Caco-2 (cell line): ENCODE results near the gene CPN2. TPM values are rescaled to one million over a fixed set of nuclear protein-coding genes. Genes with fewer than 3 reads are reported as not detected.

ENCODE experiments used
- BruUV-seq: library from RNA; stranded (reverse); fragments of 400-500 nt; replicated peaks from 2 replicates; lab custom pipeline; 2021; lab: Mats Ljungman, UMichigan
- CTCF ChIA-PET: fragments of 300-600 bp; sonication (Branson Sonifier 250); formaldehyde crosslinking; loops from one replicate; lab custom pipeline; 2022; ENCODE audit warnings: antibody characterized with exemption; lab: Charles Lee
- POLR2A ChIA-PET: fragments of 300-600 bp; sonication (Branson Sonifier 250); formaldehyde crosslinking; loops from one replicate; lab custom pipeline; 2022; ENCODE audit warnings: antibody characterized with exemption; lab: Charles Lee
- DNase-seq, 2 experiments: peaks; one replicate each; pipeline versions ENCODE4 v3.0.0 to v3.0.0-alpha.2; 2020 to 2022
- H3K27me3 ChIP-seq: replicated peaks from 2 replicates; pipeline ENCODE4 v1.6.0; 2011; ENCODE audit warnings: low read length; ENCODE audit not compliant: control insufficient read depth, insufficient read depth
- H3K36me3 ChIP-seq: 2 replicates; pipeline ENCODE4 v1.5.1; 2011; ENCODE audit warnings: low read length; ENCODE audit not compliant: control insufficient read depth, insufficient read depth
- H3K4me1 ChIP-seq: fragments of 250-450 bp; sonication (Bioruptor Pico); 2 replicates; pipeline ENCODE4 v1.5.1; 2020; ENCODE audit warnings: mild to moderate bottlenecking
- H3K4me3 ChIP-seq: 2 replicates; pipeline ENCODE4 v1.5.1; 2011; ENCODE audit warnings: low read depth, mild to moderate bottlenecking, control low read depth, low read length
- H3K9me3 ChIP-seq: fragments of 250-450 bp; sonication (Bioruptor Pico); 2 replicates; pipeline ENCODE4 v1.5.1; 2020; ENCODE audit warnings: mild to moderate bottlenecking, moderate library complexity
- H3K27ac Mint-ChIP-seq: one replicate; pipeline ENCODE4 v1.8.0; 2022; ENCODE audit warnings: mixed read lengths; ENCODE audit not compliant: unreplicated experiment
- H3K27me3 Mint-ChIP-seq: one replicate; pipeline ENCODE4 v1.8.0; 2022; ENCODE audit warnings: mixed read lengths; ENCODE audit not compliant: insufficient read depth, unreplicated experiment
- H3K36me3 Mint-ChIP-seq: one replicate; pipeline ENCODE4 v1.8.0; 2022; ENCODE audit warnings: mild to moderate bottlenecking, mixed read lengths; ENCODE audit not compliant: insufficient read depth, unreplicated experiment
- H3K4me1 Mint-ChIP-seq: one replicate; pipeline ENCODE4 v1.8.0; 2022; ENCODE audit warnings: low read depth, mixed read lengths; ENCODE audit not compliant: unreplicated experiment
- H3K4me3 Mint-ChIP-seq: one replicate; pipeline ENCODE4 v1.8.0; 2022; ENCODE audit warnings: mild to moderate bottlenecking, moderate library complexity, mixed read lengths; ENCODE audit not compliant: unreplicated experiment
- H3K9me3 Mint-ChIP-seq: one replicate; pipeline ENCODE4 v1.8.0; 2022; ENCODE audit warnings: mixed read lengths; ENCODE audit not compliant: unreplicated experiment
- intact Hi-C: fragments of 100-400 bp; cut with micrococcal nuclease; formaldehyde crosslinking; loops from one replicate; pipeline ENCODE4 v1.10.0; 2022; ENCODE audit not compliant: unreplicated experiment
- total RNA-seq: library from RNA; stranded (reverse); gene quantifications from 2 replicates; pipeline ENCODE4 v1.2.3, GENCODE V29; 2022
- TF ChIP-seq, protein P1 (sequence below), 2 experiments: fragments of 200-600 bp in 1 of 2; IDR thresholded peaks; 1 replicate in 1 of 2; 2 replicates in 1 of 2; pipeline versions ENCODE4 v1.5.1 to v1.8.0; 2011 to 2022; ENCODE audit warnings: antibody characterized with exemption in 1 of 2, control low read depth in 1 of 2, inconsistent platforms in 1 of 2, low read depth in 1 of 2, low read length in 1 of 2, mild to moderate bottlenecking in 1 of 2, moderate library complexity in 1 of 2; ENCODE audit not compliant: insufficient read depth in 1 of 2, severe bottlenecking in 1 of 2, unreplicated experiment in 1 of 2

Gene CPN2
- total RNA-seq, 1 experiment from 2014 or later, result not detected

DNA sequence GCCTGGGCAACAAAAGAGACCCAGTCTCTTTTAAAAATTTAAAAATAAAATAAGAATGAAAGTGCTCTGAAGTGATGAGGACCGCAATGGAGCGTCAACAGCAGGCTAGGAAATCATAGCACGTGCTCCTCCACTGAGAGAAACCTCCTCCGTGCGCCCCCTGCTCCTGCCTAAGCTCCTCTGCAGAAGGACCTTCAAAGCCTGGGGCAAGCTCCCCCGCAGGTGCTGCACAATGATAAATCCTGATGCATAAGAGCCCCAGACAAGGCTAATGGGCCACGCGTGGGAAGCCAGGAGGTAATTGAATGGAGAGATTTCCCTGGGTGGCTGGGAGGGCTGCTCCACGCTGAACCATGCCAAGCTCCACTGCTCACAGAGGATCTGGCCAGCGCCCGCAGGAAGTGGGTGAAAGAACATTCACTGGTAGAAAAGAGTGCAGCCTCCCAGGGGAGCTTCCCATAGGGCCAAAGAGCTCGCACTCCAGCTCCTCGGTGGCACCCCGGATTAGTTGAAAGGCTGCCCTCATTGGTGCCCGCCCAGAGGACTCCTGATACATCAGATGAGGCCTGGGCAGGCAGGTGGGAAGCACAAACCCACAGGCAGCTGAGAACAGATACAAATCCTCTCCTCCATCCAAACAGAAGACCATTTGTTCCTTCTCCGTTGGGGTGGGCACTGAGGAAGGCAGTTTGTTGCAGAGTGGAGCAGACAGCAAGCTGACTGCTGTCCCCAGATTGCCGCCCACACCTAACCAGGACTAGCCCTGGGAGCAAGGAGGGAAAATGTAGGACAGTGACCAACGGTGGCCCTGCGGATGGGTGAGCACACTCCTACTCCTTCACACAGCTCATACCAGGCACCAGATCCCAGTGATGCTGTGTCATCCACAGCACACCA, 52.5 kb downstream of the CPN2 start:
- no peak overlapping the region for H3K4me3 Mint-ChIP-seq
- no peaks in the 10 kb centered on the region for H3K9me3 Mint-ChIP-seq
- H3K36me3 Mint-ChIP-seq, result no peaks in the 10 kb centered on the region
- H3K27ac Mint-ChIP-seq, result no peak overlapping the region
- Histone ChIP-seq H3K27me3 (no peaks in the 10 kb centered on the region), H3K36me3 (no peaks in the 10 kb centered on the region), H3K4me1 (peaks cover 30% of the 10 kb centered on the region), H3K9me3 (no peaks in the 10 kb centered on the region), H3K4me3 (no peak overlapping the region)
- CTCF ChIA-PET, result interaction anchor here (1.0 to 2.2 kb wide), 2 partner anchors 17 to 35 kb away, joined by 3 to 12 read pairs; no protein-coding TSS in a partner anchor
- H3K4me1 Mint-ChIP-seq, result peaks cover 13% of the 10 kb centered on the region
- no peaks in the 10 kb centered on the region for H3K27me3 Mint-ChIP-seq
- DNase-seq, result no peak
- TF ChIP-seq, protein P1, sequence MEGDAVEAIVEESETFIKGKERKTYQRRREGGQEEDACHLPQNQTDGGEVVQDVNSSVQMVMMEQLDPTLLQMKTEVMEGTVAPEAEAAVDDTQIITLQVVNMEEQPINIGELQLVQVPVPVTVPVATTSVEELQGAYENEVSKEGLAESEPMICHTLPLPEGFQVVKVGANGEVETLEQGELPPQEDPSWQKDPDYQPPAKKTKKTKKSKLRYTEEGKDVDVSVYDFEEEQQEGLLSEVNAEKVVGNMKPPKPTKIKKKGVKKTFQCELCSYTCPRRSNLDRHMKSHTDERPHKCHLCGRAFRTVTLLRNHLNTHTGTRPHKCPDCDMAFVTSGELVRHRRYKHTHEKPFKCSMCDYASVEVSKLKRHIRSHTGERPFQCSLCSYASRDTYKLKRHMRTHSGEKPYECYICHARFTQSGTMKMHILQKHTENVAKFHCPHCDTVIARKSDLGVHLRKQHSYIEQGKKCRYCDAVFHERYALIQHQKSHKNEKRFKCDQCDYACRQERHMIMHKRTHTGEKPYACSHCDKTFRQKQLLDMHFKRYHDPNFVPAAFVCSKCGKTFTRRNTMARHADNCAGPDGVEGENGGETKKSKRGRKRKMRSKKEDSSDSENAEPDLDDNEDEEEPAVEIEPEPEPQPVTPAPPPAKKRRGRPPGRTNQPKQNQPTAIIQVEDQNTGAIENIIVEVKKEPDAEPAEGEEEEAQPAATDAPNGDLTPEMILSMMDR (IDR thresholded peaks at IDR 0.05; ENCODE audit: insufficient read depth in 1 of 2, low read depth in 1 of 2, low read length in 1 of 2, severe bottlenecking in 1 of 2, unreplicated experiment in 1 of 2), result no peak
- POLR2A ChIA-PET, result interaction anchor here (1.0 kb wide), 1 partner anchor 518 kb away, joined by 4 read pairs; no protein-coding TSS in a partner anchor
- BruUV-seq, result no TSS peak
- intact Hi-C loops, result loop anchor here (5.0 kb wide), 1 partner anchor 96 kb away; no protein-coding TSS in a partner anchor

DNA sequence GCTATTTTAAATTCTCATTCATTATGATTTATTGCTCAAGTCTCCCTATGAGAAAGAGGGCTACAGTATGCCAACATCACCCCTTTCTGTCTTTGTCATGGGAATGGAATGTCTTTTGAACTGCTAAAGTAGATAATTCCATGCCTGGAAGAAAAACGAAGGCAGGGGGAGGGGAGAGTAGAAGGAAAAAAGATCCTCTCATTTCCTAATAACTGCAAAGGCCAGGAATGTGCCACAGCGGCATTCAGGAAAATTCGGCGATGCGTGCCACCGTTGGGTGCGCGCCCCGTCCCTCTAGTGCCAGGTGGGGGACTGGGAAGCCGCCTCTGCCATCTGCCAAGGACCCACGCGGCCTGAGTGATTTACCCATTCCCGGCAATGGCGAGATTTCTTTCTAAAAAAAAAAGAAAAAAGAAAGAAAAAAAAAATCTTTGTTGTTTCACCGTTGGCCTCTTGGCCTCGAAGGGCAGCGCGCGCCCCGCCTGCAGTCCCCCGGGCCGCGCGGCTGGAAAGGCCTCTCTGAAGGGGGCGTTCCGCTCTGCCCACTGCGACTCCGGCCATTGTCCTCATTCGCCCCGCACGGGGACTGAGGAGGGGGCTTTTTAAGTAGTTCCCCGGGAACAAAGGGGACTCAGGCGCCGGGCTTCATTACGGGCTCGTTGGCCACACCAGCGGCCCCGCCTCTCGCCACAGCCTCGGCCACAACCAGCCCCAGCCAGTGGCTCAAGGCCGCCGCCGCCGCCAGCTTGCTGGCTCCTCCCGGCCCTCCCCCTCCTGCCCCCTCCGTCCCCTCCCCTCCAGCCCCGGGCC, 54.5 kb downstream of the CPN2 start:
- H3K4me3 ChIP-seq, result peak overlapping the region; percentile 54
- no peaks in the 10 kb centered on the region for H3K27me3 ChIP-seq
- TSS peak; percentile 89 for BruUV-seq
- peak overlapping the region; percentile 71 for H3K4me3 Mint-ChIP-seq
- TF ChIP-seq, protein P1 (IDR thresholded peaks at IDR 0.05; ENCODE audit: insufficient read depth in 1 of 2, low read depth in 1 of 2, low read length in 1 of 2, severe bottlenecking in 1 of 2, unreplicated experiment in 1 of 2), result no peak
- DNase-seq, result peak; percentile 82 to 86
- H3K4me1 Mint-ChIP-seq, result peaks cover 13% of the 10 kb centered on the region
- ChIA-PET POLR2A (interaction anchor here (0.9 to 1.2 kb wide), 3 partner anchors 24 to 157 kb away, joined by 3 to 7 read pairs (median 6); no protein-coding TSS in a partner anchor), CTCF (interaction anchor here (1.0 to 2.2 kb wide), 2 partner anchors 15 to 19 kb away, joined by 5 to 12 read pairs; no protein-coding TSS in a partner anchor)
- H3K27ac Mint-ChIP-seq, result peak overlapping the region; percentile 80
- peaks cover 4% of the 10 kb centered on the region for H3K9me3 ChIP-seq
- H3K9me3 Mint-ChIP-seq, result no peaks in the 10 kb centered on the region
- peaks cover 30% of the 10 kb centered on the region for H3K4me1 ChIP-seq
- H3K36me3 ChIP-seq, result no peaks in the 10 kb centered on the region
- no peaks in the 10 kb centered on the region for H3K27me3 Mint-ChIP-seq
- intact Hi-C loops, result loop anchor here (1.0 to 5.0 kb wide), 4 partner anchors 19 to 158 kb away; no protein-coding TSS in a partner anchor
- H3K36me3 Mint-ChIP-seq, result no peaks in the 10 kb centered on the region

DNA sequence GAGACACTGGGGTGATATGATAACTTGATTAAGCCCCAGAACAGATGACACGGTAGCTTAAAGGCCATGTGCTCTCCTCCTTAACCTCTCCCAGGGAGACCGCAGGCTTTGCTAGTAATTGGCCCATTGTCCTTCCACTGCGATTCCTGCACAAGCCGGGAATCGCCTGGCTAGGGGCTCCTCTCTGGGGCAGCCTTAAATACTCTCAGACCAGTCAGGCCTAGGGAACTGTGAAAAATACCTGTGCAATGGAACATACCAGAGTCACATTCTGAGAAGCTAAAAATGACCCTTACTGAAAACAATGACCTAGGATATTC, 56.3 kb downstream of the CPN2 start:
- Mint-ChIP-seq H3K36me3 (no peaks in the 10 kb centered on the region), H3K4me1 (peaks cover 7% of the 10 kb centered on the region), H3K4me3 (no peak overlapping the region), H3K27ac (peak overlapping the region; percentile 49), H3K27me3 (no peaks in the 10 kb centered on the region), H3K9me3 (peaks cover 14% of the 10 kb centered on the region)
- Histone ChIP-seq H3K9me3 (peaks cover 16% of the 10 kb centered on the region), H3K36me3 (no peaks in the 10 kb centered on the region), H3K27me3 (no peaks in the 10 kb centered on the region), H3K4me3 (no peak overlapping the region), H3K4me1 (peaks cover 23% of the 10 kb centered on the region)
- no peak for DNase-seq
- ChIA-PET CTCF (interaction anchor here (0.8 to 2.1 kb wide), 2 partner anchors 21 to 153 kb away, joined by 5 to 9 read pairs; no protein-coding TSS in a partner anchor), POLR2A (no interaction called here)
- TF ChIP-seq, protein P1 (IDR thresholded peaks at IDR 0.05; ENCODE audit: insufficient read depth in 1 of 2, low read depth in 1 of 2, low read length in 1 of 2, severe bottlenecking in 1 of 2, unreplicated experiment in 1 of 2), result no peak
- intact Hi-C loops, result loop anchor here (5.0 kb wide), 1 partner anchor 93 kb away; no protein-coding TSS in a partner anchor
- BruUV-seq, result no TSS peak
